ENCODE data around the gene SPPL3.

Gene SPPL3

DNA sequence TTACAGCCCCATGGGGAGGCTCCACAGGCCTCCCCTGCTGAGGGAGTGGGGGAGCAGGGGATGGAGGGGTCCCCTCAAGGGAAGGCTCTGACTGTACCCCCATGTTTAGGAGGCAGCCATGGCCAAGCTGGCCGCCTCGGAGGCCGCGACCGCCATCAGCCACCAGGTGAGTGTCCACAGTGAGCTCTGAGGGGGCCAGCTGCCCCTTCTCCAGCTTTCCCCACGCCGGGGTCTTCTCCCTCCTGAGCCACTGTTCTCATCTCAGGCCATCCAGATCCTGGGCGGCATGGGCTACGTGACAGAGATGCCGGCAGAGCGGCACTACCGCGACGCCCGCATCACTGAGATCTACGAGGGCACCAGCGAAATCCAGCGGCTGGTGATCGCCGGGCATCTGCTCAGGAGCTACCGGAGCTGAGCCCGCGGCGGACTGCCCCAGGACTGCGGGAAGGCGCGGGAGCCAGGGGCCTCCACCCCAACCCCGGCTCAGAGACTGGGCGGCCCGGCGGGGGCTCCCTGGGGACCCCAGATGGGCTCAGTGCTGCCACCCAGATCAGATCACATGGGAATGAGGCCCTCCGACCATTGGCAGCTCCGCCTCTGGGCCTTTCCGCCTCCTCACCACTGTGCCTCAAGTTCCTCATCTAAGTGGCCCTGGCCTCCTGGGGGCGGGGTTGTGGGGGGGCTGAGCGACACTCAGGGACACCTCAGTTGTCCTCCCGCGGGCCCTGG, 165.0 kb downstream of the SPPL3 start:
- H3K36me3 ChIP-seq (ENCODE audit: control insufficient read depth, insufficient read depth, low read length) = no peaks in the 10 kb centered on the region; the same call in 1 of the 2 replicates
- no peaks in the 10 kb centered on the region for H3K27me3 ChIP-seq (replicated peaks; ENCODE audit: control insufficient read depth, insufficient read depth, low read length)
- TF ChIP-seq, protein P1, sequence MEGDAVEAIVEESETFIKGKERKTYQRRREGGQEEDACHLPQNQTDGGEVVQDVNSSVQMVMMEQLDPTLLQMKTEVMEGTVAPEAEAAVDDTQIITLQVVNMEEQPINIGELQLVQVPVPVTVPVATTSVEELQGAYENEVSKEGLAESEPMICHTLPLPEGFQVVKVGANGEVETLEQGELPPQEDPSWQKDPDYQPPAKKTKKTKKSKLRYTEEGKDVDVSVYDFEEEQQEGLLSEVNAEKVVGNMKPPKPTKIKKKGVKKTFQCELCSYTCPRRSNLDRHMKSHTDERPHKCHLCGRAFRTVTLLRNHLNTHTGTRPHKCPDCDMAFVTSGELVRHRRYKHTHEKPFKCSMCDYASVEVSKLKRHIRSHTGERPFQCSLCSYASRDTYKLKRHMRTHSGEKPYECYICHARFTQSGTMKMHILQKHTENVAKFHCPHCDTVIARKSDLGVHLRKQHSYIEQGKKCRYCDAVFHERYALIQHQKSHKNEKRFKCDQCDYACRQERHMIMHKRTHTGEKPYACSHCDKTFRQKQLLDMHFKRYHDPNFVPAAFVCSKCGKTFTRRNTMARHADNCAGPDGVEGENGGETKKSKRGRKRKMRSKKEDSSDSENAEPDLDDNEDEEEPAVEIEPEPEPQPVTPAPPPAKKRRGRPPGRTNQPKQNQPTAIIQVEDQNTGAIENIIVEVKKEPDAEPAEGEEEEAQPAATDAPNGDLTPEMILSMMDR (IDR thresholded peaks at IDR 0.05; ENCODE audit: insufficient read depth, low read length, poor library complexity, severe bottlenecking) = no peak
- no peak overlapping the region for H3K4me3 ChIP-seq (replicated peaks; ENCODE audit: low read depth, low read length)
- DNase-seq (ENCODE audit: extremely low read depth, insufficient read length) = no peak

DNA sequence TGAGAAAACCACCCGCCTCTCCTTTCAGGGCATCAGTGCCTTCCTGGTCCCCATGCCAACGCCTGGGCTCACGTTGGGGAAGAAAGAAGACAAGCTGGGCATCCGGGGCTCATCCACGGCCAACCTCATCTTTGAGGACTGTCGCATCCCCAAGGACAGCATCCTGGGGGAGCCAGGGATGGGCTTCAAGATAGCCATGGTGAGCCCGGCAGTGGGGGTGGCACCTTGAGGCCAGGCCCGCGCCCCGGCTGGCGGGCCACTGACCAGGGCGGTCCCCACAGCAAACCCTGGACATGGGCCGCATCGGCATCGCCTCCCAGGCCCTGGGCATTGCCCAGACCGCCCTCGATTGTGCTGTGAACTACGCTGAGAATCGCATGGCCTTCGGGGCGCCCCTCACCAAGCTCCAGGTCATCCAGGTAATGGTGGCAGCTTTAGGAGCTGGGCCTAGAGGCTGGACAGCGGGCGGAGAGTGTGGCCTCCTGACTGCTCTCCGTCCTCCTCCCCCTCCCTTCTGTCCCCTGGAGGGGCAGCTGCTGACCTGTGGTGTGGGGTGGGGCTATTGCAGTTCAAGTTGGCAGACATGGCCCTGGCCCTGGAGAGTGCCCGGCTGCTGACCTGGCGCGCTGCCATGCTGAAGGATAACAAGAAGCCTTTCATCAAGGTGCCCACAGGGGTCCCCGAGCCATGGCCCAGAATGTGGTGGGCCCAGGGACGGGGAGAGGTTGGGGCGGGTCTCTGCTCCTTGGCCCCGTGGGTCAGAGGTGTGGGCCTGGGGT, 165.7 kb downstream of the SPPL3 start:
- DNase-seq (ENCODE audit: extremely low read depth, insufficient read length) = no peak

DNA sequence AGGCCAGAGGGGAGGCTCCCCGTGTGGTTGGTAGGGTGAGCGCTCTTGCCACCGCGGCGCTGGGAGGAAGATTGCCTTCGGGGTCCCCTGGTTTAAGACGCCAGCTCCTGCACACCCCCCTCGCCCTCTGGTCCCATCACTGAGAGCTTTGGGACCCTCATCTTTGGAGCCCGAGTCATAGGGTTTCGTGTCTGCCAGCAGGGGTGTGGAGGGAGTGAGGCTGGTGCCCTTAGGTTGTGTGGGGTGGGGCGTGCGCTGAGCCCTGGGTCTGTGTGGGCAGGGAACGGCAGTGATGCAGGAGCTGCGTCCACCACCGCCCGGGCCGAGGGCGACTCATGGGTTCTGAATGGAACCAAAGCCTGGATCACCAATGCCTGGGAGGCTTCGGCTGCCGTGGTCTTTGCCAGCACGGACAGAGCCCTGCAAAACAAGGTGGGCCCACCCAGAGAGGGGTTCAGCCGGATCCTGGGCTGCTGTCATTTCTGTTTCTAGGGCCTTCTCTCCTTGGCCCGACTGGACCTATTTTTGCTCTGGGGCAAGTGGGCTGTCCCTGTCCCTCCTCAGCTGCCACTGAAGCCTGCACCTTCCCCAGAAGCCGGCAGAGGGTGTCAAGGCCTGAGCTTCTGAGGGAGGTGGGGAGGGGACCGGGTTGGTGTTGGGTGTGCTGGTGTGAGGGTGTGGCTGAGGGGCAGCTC, 166.5 kb downstream of the SPPL3 start:
- Histone ChIP-seq H3K4me3 (replicated peaks; ENCODE audit: low read depth, low read length) (no peak overlapping the region), H3K36me3 (ENCODE audit: control insufficient read depth, insufficient read depth, low read length) (no peaks in the 10 kb centered on the region; the same call in 1 of the 2 replicates), H3K27me3 (replicated peaks; ENCODE audit: control insufficient read depth, insufficient read depth, low read length) (no peaks in the 10 kb centered on the region)
- TF ChIP-seq, protein P1 (IDR thresholded peaks at IDR 0.05; ENCODE audit: insufficient read depth, low read length, poor library complexity, severe bottlenecking) = peak; percentile 37
- DNase-seq (ENCODE audit: extremely low read depth, insufficient read length) = no peak

More for the DNA sequence above, 165.7 kb downstream of the SPPL3 start:
- TF ChIP-seq, protein P1 (IDR thresholded peaks at IDR 0.05; ENCODE audit: insufficient read depth, low read length, poor library complexity, severe bottlenecking) = no peak
- no peaks in the 10 kb centered on the region; the same call in 1 of the 2 replicates for H3K36me3 ChIP-seq (ENCODE audit: control insufficient read depth, insufficient read depth, low read length)
- H3K27me3 ChIP-seq (replicated peaks; ENCODE audit: control insufficient read depth, insufficient read depth, low read length) = no peaks in the 10 kb centered on the region
- H3K4me3 ChIP-seq (replicated peaks; ENCODE audit: low read depth, low read length) = no peak overlapping the region

DNA sequence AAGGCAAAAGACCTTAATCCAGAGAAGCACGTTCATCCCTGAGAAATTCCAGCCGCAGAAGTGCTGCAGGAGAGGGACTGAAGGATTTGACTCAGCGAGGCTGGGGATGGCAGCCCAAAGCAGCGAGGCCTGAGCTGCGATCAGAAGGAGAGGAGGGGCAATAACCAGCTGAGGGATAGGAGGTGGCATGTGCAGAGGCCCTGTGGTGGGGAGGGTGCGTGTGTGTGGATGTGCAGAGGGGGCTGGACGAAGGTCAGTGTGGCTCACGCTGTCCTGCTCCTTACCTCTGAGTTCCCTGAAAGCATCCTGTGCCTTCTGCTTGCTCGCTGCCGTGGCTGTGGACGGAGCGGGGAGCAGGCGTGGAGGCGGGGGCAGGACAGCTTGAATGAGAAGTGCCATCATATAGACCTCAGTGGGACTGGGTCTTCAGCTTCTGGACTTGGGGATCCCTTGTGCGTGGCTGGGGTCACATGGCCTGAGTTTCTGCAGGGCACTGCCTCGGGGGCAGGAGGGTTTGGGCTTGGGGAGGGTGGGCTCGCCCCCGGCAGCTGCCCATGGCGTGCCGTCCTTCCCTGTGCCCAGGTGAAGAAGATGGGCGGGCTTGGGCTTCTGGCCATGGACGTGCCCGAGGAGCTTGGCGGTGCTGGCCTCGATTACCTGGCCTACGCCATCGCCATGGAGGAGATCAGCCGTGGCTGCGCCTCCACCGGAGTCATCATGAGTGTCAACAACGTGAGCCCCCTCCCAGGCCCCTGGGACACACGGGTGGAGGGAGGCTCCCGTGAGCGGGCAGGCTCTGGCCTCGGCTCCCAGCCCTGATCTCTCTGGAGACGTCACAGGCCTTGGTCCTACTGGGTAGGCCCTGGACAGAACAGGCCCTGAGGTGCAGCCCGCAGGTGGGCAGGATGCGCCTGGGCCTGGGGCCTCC, 167.5 kb downstream of the SPPL3 start:
- Histone ChIP-seq H3K27me3 (replicated peaks; ENCODE audit: control insufficient read depth, insufficient read depth, low read length) (no peaks in the 10 kb centered on the region), H3K36me3 (ENCODE audit: control insufficient read depth, insufficient read depth, low read length) (no peaks in the 10 kb centered on the region; the same call in 1 of the 2 replicates), H3K4me3 (replicated peaks; ENCODE audit: low read depth, low read length) (no peak overlapping the region)
- no peak for DNase-seq (ENCODE audit: extremely low read depth, insufficient read length)
- TF ChIP-seq, protein P1 (IDR thresholded peaks at IDR 0.05; ENCODE audit: insufficient read depth, low read length, poor library complexity, severe bottlenecking) = no peak

DNA sequence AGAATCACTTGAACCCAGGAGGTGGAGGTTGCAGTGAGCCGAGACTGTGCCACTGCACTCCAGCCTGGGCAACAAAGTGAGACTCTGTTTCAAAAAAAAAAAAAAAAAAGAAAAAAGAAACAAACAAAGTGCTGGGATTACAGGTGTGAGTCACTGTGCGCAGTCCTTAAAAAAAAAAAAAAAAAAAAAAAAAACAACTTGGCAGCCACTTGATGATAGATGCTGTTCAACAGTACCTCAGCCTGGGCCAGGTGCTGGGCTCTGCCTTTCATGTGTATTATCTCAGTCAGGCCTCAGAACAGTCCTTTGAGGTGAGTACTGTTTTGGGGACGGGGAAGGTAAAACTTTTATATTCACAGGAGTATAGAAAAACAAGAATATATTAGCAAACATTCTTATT, 169.0 kb downstream of the SPPL3 start:
- Histone ChIP-seq H3K27me3 (replicated peaks; ENCODE audit: control insufficient read depth, insufficient read depth, low read length) (no peaks in the 10 kb centered on the region), H3K4me3 (replicated peaks; ENCODE audit: low read depth, low read length) (no peak overlapping the region), H3K36me3 (ENCODE audit: control insufficient read depth, insufficient read depth, low read length) (peaks cover 2% of the 10 kb centered on the region)
- TF ChIP-seq, protein P1 (IDR thresholded peaks at IDR 0.05; ENCODE audit: insufficient read depth, low read length, poor library complexity, severe bottlenecking) = no peak
- no peak for DNase-seq (ENCODE audit: extremely low read depth, insufficient read length)
